Measurements from ENCODE around the gene SQSTM1.

SQSTM1 gene

GRCh38 chr5:179794575-179794974, 26.1 kb upstream of the SQSTM1 start:
- no peak for DNase-seq (ENCODE audit: low read depth in 2 of 3, low spot score in 2 of 3)

- DNase-seq (ENCODE audit: low read depth in 2 of 3, low spot score in 2 of 3), result no peak
Observed at GRCh38 chr5:179795049-179795862, 25.4 kb upstream of the SQSTM1 start.

- peak in 1 of 3 experiments; percentile 54 for DNase-seq (ENCODE audit: low read depth in 2 of 3, low spot score in 2 of 3)
Observed at GRCh38 chr5:179795863-179796833, 24.6 kb upstream of the SQSTM1 start.

- DNase-seq (ENCODE audit: low read depth in 2 of 3, low spot score in 2 of 3), result no peak
Observed at GRCh38 chr5:179796877-179797608, 23.7 kb upstream of the SQSTM1 start.

- DNase-seq (ENCODE audit: low read depth in 2 of 3, low spot score in 2 of 3), result no peak
Observed at GRCh38 chr5:179797741-179798140, 23.0 kb upstream of the SQSTM1 start.

- DNase-seq (ENCODE audit: low read depth in 2 of 3, low spot score in 2 of 3), result no peak
Observed at GRCh38 chr5:179798144-179798770, 22.4 kb upstream of the SQSTM1 start.

- DNase-seq (ENCODE audit: low read depth in 2 of 3, low spot score in 2 of 3), result no peak
Observed at GRCh38 chr5:179798771-179799643, 21.7 kb upstream of the SQSTM1 start.

- DNase-seq (ENCODE audit: low read depth in 2 of 3, low spot score in 2 of 3), result no peak
Observed at GRCh38 chr5:179799644-179799973, 21.1 kb upstream of the SQSTM1 start.

- DNase-seq (ENCODE audit: low read depth in 2 of 3, low spot score in 2 of 3), result no peak
Observed at GRCh38 chr5:179800071-179800695, 20.5 kb upstream of the SQSTM1 start.

- DNase-seq (ENCODE audit: low read depth in 2 of 3, low spot score in 2 of 3), result no peak
Observed at GRCh38 chr5:179800696-179801201, 20.0 kb upstream of the SQSTM1 start.

GRCh38 chr5:179801304-179802206, 19.1 kb upstream of the SQSTM1 start:
- DNase-seq (ENCODE audit: low read depth in 2 of 3, low spot score in 2 of 3), result peak in 2 of 3 experiments; percentile 57 to 61

- no peak for DNase-seq (ENCODE audit: low read depth in 2 of 3, low spot score in 2 of 3)
Observed at GRCh38 chr5:179802207-179802883, 18.4 kb upstream of the SQSTM1 start.

- DNase-seq (ENCODE audit: low read depth in 2 of 3, low spot score in 2 of 3), result no peak
Observed at GRCh38 chr5:179802950-179803562, 17.6 kb upstream of the SQSTM1 start.

- no peak for DNase-seq (ENCODE audit: low read depth in 2 of 3, low spot score in 2 of 3)
Observed at GRCh38 chr5:179803651-179804554, 16.8 kb upstream of the SQSTM1 start.

GRCh38 chr5:179804555-179804947, 16.2 kb upstream of the SQSTM1 start:
- DNase-seq (ENCODE audit: low read depth in 2 of 3, low spot score in 2 of 3), result no peak

GRCh38 chr5:179805070-179805528, 15.6 kb upstream of the SQSTM1 start:
- no peak for DNase-seq (ENCODE audit: low read depth in 2 of 3, low spot score in 2 of 3)

All from activated CD8-positive, alpha-beta memory T cell treated with anti-CD3 and anti-CD28 coated beads for 48 hours (primary cell).